ENCODE data around the gene GRM7. TPM values are rescaled to one million over a fixed set of nuclear protein-coding genes. Genes with fewer than 3 reads are reported as not detected.
A peak's percentile ranks its signal among the peaks of the same experiment; 100 is the strongest.

GRM7 gene
- total RNA-seq, 1 experiment from 2014 or later = not detected

DNA sequence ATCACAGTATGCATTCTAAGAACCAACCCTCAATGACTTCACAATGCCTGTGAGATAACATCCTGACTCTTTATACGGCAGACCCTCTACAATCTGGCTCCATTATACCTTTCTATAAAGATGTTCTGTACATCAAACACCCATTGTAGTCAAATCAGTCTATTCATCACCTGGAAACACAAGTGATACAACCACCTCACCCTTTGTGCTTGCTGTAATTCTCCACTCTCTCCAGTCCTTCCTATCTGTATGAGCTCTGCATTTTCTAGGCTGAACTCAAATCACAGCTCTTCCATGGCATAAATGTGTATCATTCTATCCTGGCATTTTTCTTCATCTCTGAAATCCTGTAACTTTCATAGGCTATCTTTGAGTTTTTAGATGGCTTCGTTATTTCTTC is 539.4 kb downstream of the GRM7 start:
- no peak for DNase-seq (ENCODE audit: low read depth)

DNA sequence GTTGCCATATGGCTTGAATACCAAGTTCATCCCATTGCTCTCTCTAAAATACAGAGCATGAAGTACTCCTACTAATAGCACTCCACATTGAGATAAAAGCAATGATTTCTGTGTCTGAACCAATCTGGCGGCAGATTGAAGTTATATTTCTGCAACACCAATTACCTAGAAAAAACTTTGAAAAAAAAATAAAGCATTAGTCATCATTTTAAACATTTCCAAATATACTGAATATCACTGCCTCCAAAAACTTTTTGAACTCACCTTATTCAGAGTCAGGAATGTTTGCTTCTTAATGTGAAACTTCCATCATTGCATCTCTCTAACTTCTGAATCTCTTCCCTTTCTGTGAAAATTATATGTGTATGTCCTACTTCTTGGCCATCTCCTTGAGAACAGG is 540.5 kb downstream of the GRM7 start:
- DNase-seq (ENCODE audit: low read depth) = no peak

DNA sequence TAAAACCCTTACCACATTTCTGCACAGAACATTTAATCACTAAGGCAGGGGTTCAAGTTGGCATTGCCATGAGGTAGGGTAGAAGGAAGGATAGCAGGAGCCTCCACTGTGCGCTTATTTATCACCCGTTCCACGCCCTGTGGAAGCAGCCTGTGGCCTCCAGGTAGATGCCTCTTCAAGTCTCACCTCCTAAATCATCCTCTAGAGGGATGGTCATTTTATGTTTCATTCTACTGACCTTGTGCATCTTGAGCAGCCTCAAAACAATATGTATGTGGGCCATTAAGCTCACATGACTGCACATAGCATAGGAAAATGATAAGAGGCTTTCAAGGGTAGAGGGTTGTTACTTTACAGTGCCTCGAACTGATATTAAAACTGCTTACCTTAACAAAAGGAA is 546.2 kb downstream of the GRM7 start:
- no peak for DNase-seq (ENCODE audit: low read depth)

DNA sequence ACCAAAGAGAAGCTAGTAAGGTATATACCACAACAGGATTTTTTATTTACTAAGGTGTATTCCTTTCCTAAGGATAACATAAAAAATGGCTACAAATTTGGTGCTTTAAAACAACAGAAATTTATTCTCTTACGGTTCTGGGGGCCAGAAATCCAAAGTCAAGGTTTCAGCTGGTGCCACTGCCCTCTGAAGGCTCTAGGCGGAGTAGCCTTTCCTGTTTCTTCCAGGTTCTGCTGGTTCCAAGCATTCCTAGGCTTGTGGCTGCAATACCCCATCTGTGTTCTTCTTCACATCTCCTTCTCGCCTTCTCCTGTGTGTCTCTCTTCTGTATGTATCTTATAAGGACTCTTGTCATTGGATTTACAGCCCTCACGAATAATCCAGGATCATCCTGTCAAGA is 549.9 kb downstream of the GRM7 start:
- DNase-seq (ENCODE audit: low read depth) = no peak

DNA sequence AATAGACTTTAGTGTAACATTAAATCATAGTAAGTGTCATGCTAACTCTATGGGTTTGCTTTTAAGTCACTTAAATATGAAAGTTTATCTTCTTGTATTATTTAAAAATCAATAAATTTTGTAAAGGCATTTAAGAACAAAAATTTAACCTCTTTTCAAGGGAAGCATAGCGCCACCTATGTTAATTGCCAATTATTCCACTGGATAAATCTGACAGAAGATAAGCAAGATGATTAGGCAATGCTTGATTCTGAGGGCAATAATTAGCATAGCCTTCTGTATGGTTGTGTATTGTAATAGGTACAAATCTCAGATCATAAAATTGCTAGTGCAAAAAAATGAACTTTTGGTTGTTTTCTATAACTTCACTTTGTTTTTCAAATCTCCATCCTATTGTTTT is 560.1 kb downstream of the GRM7 start:
- no peak for DNase-seq (ENCODE audit: low read depth)

DNA sequence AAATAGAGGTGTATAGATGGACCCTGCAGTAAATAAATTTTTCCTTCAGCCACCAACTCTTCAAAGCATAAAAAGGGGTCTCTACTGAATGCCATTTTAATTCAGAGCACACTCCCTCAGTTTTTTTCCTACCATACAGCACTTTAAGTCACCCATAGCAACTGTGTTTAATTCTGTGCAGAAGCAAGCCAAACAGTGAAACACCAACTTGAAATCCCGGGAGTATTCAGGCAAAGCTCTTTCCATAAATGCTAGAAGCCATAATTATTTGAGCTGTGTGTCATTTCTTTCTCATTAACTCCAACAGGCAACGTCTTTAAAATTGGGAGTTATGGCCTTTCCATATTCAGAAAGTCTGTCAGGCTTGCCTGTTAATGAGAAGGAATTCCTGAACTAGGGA is 562.1 kb downstream of the GRM7 start:
- DNase-seq (ENCODE audit: low read depth) = no peak

DNA sequence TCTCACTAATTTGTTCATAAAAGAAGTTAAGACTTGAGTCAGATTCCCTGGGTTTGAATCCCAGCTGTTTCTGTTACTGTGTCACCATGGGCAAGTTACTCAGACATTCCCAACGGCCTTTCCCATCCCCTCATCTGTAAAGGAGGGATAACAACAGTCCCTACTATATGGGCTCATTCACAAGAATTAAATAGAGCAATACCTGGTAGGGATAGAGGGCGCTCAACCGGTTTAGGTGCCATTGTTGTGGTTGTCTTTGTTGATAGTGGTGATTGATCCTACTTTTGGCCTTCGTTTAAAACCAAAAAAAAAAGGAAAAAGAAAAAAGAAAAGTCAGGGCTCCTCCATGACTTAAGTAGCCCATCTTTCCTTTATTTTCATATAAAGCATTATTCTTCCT is 563.1 kb downstream of the GRM7 start:
- DNase-seq (ENCODE audit: low read depth) = no peak

DNA sequence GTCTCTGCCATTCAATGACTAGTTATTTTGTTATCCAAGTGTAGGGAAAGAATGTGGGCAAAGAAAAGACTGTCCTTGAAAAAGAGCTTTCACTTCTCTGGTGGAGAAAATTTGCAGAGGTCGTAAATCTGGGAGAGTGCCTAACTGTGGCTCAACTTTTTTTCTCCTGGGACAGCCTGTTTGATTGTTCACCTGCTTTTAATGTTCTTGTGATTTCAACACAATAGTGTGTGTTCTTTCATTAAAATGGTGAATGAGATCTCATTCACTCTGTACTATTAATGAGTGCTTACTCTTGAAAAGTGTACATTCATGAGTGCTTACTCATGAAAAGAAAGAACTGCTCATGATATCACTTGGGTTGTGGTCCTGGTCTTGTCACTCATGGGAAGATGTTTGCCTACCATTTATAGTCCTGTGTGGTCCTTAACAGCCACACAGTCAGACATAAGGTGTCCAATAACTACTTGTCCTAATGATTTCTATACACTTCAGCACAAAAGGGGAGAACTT is 567.3 kb downstream of the GRM7 start:
- no peak for DNase-seq (ENCODE audit: low read depth)

DNA sequence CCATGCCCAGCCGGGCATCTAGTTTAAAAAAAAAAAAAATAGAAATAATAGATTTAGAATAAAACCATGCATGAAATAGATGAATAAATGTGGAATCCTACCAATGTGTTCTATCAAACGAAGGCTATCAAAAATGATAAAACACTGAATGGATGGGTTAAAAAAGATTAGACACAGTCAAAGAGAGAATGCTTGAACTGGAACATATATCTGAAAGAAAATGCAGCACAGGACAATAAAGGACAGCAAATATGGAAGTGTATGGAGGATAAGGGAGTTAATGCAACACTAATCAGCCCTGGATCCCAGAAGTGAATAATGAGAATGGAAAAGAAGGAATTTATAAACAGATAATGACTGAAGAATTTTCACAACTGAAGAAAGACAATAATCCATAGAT is 571.7 kb downstream of the GRM7 start:
- DNase-seq (ENCODE audit: low read depth) = no peak

DNA sequence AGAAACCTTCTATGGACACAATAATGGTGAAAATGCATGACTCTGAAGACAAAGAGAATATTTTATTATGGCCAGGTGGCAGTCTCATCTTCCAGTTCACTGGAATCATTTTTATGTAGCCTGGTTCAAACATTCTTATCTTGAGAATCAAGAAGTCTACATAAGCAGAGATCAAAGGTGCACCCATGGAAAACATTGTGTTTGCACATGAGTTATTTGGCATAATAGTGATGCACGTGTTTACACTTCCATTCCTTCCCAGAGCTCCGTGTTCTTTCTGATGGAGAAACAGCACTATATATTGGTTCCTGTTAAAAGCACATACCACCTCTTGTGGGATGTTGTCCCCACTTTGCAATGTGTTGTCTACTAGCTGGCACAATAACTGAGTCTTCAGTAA is 572.2 kb downstream of the GRM7 start:
- DNase-seq (ENCODE audit: low read depth) = no peak

DNA sequence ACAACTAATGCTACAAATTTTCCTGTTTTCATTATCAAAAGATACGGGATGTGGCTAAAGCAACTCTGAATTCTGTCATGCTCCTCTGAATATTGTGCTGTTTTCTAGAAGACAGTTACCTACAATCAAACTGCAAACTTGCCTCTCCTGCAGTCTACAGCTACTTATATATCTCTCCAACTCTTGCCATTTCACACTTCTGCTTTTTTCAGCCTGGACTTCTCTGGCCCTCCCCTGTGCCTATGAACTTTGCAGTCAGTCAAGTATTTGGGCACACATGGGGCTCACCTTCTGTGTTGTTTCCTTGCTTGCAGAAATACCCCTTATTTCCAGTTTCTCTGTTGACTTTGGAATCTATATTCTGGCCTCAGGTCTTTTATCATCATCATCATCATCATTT is 575.6 kb downstream of the GRM7 start:
- no peak for DNase-seq (ENCODE audit: low read depth)

DNA sequence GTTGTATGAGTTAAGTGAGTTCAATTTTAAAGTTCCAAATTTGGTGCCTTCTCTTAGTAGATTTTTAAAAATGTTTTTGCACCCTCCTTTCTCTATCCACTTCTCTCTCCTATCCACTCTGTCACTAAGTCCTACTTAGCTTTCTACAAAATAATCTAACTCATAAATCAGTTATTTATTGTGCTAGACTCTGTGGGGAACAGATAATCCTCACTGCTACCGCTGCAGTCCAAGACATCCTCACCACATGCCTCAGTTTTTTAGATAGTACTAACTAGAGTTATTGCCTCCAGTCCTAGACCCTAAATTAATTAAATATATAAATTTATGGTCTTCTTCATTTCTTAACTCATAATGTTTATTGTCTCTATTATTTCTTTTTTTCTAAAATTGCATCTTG is 576.3 kb downstream of the GRM7 start:
- no peak for DNase-seq (ENCODE audit: low read depth)

DNA sequence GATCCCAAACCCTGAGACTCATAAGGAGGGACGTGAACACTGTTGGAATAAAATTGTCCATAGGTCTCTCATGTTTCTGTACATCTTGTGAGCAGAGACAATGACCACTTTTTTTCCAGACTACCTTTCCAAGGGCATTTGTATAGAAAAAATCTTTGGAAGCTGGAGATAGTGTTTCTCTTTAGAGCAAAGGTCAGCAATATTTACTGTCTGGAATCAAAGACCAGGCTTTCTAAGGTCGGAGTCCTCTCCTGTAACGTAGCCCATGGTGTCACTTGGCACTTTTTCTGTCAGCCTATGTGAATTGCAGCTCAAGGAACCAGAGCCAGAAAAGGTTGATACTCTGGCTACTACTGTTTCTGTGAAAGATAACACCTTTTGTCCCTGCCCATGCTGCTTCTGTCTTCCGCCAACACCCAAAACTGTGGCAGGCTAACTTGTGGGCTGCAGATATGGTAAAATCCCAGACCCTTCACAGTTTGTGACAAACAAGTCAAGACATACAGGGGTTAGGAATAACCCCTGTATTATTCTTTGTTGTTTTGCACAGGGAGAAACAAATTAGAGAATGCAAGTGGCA is 578.3 kb downstream of the GRM7 start:
- no peak for DNase-seq (ENCODE audit: low read depth)

DNA sequence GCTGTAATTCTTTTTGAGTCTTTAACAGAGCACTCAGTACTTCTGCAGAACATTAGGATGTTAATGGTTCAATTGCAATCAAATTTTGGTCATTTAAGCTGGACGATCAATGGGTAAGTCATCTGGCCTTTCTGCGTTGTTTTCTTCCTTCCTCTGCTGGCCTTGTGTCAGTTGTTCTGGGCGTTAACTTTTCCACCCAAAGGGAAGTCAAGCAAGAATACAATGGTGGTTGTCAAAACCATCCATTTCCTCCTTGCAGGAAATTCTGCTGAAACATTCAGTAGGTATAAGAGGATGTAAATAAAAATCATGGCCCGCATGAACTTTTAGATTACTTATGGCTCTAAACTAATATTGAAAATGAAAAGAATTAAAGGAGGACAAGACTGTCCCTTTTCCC is 584.0 kb downstream of the GRM7 start:
- no peak for DNase-seq (ENCODE audit: low read depth)

DNA sequence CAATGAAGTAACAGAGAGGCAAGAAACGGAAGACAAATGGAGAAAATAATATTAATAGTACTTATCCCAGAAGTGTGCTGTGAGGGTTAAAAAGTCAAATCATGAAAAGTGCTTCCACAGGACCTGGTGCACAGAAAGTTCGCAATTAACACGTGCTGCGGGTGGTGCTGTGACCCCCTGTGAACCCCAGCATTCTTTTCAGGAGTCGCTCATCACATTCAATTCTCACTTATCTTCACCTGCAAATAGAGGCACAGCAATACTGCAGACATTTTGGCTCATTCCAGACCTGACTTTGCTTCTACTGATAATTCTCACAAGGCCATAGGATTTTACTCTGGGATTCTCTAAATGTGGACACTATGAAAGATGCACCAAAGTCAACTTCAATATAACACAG is 584.4 kb downstream of the GRM7 start:
- DNase-seq (ENCODE audit: low read depth) = no peak

DNA sequence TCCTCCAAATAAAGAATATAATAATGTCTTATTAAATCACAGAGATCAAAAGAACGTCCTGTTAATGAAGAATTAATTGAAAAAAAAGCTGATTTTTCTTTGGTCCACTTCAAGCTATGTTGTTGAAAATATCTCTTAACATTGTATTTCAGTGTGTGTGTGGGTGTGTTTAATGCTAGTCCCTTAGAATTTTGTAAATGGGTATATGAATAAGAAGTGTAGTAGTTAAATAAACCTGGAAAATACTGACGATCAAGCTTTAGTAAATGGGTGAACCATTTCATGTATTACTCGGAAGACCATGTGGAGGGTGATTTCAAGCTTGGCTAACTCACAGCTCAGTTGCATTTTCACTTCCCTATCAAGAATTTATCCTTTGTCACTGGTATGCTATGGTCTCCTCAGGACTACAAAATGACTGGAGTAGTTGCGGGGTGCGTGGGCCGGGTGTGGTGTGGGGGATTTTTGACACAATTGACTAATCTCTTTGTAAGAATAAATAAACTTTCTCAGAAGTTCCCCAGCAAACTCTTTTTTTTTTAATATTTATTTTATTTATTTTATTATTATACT is 586.4 kb downstream of the GRM7 start:
- DNase-seq (ENCODE audit: low read depth) = no peak

DNA sequence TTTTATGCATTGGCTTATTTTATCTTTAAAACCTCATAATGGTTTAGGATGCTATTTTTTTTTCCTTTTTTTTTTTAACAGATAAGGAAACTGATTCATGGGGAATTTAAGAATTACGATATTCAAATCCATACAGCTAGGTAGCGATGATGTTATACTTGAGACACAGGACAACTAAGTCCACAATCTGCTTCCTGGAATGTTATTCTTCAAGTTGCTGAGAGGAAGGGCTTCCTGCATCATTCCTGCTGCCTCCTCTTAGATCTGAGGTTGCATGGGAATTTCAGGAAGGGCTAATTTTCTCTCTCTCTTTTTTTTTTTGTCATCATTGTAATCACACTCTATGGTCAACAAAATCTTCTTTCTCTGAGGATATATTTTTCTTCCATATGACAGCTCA is 595.5 kb downstream of the GRM7 start:
- no peak for DNase-seq (ENCODE audit: low read depth)

DNA sequence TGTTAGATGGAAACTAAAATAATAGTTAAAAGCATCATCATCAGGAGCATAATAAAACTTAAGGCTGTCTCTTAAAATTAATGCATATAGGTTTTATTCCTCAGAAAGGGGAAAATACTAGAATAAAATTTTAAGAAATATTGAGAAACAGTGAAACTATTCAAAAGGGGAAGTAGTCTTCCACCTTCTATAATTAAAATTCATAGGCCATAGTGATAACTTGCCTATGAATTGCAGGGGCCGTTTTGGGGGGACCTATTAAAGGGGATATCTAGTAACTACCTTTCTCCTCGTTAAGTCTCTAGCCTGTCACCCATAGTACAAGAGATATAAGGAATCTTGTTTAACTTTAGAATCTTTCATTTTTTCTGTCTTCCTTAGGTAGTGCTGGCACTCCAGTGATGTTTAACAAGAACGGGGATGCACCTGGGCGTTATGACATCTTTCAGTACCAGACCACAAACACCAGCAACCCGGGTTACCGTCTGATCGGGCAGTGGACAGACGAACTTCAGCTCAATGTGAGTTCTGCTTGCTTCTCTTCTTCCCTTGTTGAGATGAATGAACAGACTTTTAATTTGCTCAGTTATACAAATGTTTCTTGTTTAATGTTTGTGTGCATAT is 600.4 kb downstream of the GRM7 start:
- no peak for DNase-seq (ENCODE audit: low read depth)

DNA sequence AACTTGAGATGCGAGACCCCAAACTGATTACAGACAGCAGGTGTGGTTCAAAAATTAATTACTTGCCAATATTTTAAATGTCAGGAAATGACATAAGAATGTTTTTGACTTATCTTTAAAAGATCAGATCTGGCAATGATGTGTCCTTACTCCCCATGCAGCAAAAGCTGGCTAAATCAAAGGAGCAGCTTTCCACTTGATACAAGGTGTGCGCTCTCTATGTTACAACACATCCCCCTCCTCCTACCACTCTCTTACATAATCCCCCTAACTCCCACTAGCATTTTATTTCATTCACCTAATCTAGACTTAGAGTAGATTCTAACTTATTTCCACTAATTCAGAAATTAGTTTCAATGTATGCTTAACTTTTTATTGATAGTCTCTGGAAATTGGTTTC is 609.0 kb downstream of the GRM7 start:
- DNase-seq (ENCODE audit: low read depth) = no peak

DNA sequence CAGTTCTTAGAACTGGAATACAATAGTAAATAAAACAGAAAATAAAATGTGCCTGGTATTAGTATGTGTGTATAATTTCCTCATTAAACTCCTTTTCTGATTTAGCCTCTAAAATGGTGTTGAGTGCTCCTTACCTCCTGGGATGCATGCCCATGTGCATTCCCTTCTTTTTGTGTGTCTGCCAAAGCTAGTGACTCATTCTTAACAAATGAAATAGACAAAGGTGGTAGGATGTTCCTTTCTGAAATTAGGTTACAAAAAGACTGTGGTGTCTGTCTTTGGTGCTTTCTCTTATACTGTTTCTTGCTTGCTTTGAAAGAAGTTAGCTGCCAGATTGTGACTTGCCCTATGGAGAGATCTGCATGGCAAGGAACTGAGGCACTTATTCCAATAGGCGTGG is 623.7 kb downstream of the GRM7 start:
- DNase-seq (ENCODE audit: low read depth) = peak; percentile 1

DNA sequence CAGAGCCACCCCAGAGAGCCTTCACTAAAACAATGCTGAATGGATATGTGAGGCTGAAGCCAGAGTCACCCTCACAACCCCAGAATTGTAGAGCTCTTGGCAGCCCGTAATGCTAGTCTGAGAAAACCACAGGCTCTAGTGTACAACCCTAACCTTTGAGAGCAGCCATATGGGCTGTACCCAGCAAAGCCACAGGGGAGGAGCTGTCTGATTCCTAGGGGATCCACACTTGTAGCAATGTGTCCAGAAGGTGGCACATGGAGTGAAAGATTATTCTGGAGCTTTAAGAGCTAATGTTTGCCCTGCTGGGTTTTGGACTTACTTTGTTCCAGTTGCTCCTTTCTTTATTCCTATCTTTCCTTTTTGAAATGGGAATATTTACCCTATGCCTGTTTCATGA is 626.8 kb downstream of the GRM7 start:
- no peak for DNase-seq (ENCODE audit: low read depth)

DNA sequence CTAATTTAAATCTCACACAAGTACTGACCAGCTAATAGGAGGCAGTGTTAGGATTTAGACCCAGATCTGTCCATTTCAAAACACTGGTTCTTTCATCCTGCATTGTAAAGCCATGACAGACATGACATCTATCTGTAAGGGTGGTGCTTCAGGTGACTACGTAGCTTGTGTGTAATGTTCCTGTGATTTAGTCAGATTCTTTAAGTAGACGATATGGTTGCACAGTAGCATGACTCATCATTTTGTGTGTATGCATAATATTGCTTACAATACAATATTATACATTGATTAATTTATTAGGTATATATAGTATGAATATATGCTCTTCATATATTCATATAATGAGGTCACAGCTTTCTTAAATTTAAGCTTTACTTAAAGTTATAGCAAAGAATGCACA is 628.5 kb downstream of the GRM7 start:
- no peak for DNase-seq (ENCODE audit: low read depth)

DNA sequence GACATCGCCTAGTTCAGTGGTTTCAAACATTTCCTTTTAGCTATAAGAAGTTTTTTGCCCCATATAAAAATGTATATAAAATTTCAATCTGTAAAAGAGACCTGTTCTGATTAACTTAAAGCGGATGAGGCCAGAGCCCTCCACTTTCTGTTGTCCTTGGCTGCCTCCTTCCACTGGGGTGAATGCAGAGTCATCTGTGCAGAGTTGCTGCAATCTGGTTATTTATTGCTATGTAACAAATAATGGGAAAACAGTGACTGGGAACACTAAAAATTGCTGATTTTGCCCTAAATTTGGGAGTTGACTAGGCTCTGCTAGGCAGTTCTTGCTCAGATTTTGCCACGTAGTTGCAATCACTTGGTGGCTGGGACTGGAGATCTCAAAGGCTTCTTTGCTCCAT is 637.8 kb downstream of the GRM7 start:
- no peak for DNase-seq (ENCODE audit: low read depth)

DNA sequence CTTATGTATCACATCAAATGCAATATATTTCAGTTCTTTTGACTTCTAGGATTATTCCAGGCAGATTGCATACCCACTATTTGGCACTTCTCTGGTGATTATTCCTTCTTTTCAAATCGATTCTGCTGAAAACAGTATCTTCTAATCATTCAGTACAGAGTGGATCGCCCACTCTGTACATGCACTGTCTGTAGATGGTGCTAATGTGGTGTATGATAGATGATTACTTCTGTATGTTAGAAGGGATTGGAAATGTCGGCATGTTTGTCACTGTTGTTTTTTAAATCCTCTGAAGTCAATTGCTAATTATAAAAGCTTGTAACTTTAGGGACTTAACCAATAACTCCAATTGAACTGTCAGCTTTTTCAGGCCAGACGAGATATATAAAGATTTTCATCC is 642.5 kb downstream of the GRM7 start:
- no peak for DNase-seq (ENCODE audit: low read depth)

Measured in Daoy (cell line).